OCI-M1 (cell line): ENCODE results near the gene PFKFB2.

Experiments used
- DNase-seq: peaks from one replicate; lab custom pipeline; 2025; lab: John Stamatoyannopoulos, UW

The PFKFB2 gene

DNA sequence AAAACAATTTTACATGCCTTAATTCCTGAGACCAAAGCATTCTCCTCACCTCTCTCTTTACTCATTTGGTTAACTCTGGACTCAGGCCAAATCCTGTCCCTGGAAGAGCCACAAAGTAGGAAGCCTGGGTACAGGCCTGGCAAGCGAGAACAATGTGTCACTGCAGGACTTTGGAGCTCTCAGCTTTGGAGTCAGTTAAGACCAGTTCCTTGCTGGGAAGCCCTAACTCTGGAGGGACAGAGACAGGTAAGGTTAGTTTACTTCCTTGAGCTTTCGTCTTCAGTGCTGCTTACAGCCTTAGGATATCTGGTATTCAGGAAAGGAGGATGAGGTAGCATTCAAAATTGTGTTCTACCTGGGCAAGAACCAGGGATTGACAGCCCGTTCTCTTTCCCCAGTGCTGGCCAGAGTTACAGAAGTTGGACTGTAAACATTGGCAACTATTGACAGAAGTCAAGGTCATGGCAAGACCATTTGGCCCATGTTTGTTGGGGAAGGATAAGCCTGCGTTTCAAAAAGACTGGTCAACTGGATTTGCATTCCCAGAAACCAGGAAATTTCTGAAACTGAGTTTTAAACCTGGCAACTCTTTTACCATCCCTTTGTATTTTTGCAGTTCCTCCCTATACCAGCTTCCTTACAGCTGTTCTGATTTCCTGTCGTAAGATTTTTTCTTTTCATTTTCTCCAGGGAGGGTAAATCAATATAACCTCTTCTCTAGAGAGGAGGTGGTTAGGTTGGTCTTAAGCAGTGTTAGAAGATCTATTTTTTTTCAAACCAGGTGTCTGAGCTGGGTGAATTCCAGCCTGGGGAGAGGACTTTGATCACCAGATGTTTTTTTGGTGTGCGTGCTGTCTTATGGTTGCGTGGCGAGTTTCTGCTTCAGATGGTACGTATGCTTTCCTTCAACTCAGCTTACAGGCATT is 35.9 kb downstream of the PFKFB2 start, which contains the start of gene C4BPB:
Gene C4BPB (plus strand): TSS at position 160 of the 926 bp plus-strand sequence. CDS start 672 bp downstream, at position 832.
- DNase-seq, result no peak

DNA sequence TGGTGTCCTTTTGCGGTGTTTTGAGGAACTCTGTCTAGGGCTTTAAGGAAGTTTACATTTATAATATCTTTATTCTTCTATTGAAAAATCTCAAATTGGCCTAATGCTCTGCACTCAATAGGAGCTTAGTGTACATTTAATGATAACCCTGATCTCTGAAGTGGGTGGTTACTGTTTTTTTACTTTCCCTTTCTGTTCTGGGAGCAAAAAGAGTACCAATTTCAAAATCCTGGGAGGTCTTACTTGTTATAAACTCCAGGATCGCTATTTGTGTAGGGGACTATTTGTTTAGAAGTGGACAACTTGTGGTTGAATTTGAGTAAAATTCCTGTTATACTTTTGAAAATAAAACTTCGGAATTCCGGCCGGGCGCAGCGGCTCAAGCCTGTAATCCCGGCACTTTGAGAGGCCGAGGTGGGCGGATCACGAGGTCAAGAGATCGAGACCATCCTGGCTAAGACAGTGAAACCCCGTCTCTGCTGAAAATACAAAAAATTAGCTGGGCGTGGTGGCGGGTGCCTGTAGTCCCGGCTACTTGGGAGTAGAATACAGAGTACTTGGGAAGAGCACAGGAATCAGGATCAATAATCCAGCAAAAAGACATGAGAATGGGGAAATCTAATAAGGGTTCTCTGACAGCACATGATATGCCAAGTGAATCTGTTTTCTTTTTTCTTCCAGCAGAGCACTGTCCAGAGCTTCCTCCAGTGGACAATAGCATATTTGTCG is 36.7 kb downstream of the PFKFB2 start:
- no peak for DNase-seq

DNA sequence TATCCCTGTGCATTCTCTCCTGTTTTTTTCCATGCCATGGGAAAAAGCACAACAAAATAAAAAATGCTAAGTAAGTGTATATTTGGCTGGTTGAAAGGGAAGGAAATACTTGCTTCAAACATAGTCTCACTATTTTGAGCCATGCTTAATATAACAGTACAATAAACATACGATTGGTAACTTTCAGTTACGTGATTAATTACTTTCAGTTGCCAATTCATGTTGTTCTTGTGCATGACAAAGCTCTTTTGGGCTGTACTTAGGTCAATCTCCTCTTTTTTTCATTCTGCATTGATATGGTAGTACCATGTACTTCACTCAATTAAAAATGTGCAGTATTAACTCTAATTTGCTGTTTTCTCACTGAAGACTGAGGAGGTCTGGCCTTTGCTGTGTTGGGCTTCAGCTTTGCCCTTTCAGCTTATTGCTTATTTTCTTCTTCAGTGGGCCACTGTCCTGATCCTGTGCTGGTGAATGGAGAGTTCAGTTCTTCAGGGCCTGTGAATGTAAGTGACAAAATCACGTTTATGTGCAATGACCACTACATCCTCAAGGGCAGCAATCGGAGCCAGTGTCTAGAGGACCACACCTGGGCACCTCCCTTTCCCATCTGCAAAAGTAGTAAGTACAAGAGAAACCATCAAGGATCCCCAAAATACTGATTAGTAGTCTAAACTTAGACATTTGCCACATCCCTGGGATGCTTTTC is 38.3 kb downstream of the PFKFB2 start:
- no peak for DNase-seq

DNA sequence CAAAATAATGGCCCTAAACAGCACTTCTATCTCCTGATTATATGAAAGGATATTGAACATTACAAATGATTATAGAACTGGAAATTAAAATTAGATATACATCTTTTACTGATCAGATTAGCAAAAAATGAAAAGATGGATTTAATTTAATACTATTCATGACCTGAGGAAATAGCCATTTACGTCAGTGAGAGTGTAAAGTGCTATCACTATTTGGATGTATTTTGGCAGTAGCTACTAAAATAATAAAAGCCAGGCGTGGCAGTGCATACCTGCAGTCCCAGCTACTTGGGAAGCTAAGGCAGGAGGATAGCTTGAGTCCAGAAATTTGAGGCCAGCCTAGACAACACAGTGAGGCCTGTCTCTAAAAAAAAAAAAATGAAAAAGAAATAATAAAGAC is 40.9 kb downstream of the PFKFB2 start:
- DNase-seq, result no peak

DNA sequence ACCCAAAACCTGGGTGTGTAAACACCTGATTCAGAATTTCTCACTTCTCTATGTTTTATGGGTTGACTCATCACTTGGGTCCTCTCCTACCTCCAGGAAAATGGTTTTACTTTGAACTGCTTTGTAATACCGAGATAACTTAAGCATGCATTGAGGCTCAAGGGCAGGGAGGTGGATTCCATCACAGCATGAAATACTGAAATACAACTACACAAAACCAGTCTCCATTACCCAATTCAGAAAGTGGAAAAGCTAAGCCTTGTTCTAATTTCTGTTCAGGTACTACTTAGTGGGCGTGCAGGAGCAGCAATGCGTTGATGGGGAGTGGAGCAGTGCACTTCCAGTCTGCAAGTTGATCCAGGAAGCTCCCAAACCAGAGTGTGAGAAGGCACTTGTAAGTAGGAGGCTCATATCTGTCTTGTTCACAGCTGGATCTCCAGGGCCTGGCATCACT is 44.8 kb downstream of the PFKFB2 start:
- DNase-seq, result no peak

DNA sequence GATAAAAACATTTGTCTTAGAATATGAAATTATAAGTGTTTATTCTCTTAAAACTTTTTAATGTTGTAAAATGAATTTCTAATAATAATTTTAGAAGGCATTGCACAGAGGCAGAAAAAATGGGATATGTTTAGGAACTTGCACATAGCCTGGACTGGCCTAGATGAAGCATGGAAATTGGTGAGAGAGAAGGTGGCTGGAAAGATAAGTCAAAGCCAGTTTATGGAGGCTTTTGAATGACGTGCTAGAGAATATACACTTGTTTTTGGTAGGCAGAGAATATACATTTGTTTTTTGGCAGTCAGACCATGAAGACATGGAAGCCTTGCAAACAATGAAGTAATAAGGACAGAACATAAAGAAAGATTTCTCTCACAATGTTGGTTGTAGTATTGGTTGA is 48.6 kb downstream of the PFKFB2 start:
- DNase-seq, result no peak

DNA sequence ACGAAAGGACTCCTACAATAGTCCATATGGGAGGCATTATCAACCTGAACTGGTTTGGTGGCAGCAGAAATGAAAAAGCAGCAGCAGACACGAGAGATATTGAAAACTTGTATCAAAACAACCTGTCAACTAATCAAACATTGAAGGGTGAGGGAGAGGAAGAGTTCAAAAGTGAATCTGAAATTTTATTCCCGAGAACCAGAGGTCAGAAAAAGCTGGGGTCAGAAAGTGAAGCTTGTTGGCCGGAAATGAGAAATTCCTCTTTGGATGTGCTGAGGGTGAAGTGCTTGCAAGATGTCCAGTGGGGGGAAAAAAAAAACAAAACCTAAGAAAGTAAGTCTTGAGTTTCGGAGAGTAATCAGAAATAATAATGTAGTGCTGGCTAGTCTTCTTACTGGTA is 49.1 kb downstream of the PFKFB2 start:
- DNase-seq, result no peak

DNA sequence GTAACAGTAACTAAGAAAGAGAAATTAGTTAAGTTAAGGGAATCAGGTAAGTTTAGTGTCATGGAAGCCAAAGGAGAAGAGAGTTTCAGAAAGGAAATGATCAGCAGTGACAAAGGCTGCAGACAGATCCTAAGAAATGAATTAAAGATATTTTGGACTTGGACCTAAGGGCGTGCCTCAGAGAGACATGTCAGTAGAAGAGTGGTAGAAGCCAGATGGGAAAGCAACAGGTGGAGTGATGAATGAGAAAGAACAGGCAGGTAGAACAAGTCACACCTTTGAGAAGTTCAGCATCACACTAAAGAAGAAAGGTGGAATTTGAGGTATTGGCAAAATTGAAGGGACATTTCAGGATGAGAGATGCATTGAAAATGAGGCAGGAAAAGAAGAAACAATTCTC is 49.6 kb downstream of the PFKFB2 start:
- no peak for DNase-seq

DNA sequence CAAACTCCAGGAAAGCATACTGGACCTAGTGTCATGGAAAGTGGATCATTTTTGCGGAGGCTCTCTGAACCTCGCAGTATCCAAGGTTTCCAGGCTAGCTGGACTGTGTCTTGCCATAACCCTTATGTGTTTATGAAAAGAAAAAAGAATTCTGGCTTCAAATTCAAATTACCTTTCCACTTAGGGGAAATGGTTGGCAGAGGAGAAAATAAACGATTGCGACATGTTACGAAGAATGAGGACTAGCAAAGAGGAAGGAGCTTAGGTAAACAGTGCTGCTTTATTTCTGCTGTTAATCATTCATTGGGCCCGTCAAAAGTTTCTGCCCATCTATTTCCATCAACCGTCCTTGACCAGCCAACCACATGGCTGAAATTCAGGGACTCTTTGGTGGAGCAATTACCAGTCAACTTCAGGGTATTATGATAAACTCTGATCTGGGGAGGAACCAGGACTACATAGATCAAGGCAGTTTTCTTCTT is 50.9 kb downstream of the PFKFB2 start, which contains the start of gene C4BPA:
Gene C4BPA (plus strand): TSS at position 342 of the 482 bp plus-strand sequence. CDS start 8,793 bp downstream, outside the sequence.
- DNase-seq, result no peak

DNA sequence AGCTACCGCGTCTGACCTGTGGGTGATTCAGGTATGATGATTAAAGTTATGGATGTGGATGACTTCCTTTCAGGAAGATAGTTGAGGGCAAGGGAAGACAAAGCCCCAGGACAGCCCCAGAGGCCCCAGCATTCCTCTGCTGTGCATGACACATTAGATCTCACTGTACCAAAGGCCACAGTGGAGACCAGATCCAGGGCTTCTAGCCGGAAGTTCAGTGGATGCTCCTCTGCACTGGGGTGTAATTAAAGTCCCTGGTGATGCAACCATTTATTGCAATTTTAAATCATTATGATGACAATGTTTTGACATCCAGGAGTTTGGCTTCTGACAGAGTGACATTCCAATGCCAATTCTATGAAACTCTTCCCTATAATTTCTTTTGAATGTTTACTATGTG is 55.9 kb downstream of the PFKFB2 start:
- DNase-seq, result no peak

DNA sequence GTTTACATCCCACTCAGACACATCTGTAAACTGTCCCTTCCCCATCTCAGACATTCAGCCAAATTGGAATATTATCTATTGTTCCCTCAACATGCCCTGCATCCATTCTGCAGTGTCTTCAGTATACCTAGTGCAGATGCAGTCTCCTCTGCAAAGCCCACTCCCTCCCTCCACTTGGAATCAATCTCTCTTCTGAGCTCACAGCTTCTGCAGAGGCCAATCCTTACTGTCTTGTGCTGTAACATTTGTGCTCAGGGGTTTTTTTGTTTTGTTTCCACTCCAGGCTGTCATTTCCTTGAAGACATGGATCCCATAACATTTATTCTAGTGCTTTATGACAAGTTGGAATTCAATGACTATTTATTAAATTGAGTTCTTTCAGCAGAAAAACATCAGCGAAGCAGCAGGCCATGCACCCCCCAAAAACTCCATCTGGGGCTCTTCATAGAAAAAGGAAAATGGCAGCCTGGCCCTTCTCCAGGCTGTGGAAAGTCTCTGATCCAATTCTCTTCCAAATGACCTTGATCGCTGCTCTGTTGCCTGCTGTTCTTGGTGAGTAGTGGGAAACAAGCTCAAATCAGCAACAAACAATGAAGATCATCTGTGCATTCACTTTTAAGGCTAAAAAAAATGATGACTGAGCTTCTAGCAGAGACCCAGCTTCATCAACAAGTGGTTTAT is 59.7 kb downstream of the PFKFB2 start:
- no peak for DNase-seq

DNA sequence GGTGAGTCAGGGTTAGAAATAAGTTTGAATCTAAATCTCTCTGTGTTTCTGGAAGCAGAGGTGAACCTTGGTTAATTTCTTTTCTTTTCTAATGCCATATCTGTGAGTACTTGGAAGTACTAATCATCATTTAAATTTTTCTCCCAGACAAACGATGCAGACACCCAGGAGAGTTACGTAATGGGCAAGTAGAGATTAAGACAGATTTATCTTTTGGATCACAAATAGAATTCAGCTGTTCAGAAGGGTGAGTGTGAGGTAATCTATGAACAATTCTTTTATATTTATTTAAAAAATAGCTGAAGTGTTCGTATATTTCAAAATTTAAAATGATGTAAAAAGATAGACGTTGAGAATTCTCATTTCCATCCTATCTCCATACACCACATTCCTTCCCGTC is 62.2 kb downstream of the PFKFB2 start:
- no peak for DNase-seq

DNA sequence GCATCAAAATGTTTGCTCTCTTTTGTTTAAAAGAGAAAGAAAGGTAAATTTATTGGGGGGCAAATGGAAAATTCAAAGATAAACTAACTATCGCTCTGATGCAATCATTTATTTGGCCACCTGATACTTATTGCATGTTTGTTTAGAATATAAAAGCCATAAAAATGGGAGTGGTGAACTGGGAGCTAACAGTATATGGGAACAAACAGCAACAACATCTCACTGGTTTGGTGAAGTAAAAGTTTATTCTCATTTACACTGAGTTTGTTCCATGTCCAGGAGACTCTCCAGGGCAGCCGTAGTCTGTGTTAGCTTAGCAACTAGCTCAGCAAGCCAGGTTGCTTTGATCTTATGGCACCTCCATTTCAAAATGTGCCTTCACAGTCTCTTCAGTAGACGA is 71.3 kb downstream of the PFKFB2 start:
- DNase-seq, result no peak

DNA sequence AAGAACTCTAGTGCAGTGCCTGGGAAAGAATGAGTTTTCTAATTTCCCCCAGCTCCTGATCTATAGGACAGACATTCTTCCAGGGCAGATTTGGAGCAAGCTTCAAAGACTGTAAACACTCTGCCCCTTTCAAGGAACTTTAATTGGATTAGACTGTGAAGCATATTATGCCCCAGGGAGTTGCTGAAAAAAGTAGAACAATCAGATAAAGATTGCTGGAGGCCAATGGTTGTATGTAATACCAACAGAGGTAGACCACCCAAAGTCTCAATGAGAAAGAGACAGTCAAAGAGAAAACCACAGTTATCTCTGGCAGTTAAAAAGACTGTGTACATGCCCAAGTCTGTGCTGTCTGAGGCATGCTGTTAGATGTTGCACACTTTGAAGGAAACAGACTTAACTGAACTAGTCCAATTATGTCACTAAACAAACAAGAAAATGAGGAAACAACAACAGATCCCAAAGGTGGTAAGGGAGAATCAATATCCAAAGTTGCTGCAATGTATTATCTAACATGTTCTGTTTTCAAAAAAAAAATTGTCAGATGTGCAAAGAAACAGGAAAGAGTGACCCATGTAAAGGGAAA is 75.4 kb downstream of the PFKFB2 start:
- DNase-seq, result no peak

DNA sequence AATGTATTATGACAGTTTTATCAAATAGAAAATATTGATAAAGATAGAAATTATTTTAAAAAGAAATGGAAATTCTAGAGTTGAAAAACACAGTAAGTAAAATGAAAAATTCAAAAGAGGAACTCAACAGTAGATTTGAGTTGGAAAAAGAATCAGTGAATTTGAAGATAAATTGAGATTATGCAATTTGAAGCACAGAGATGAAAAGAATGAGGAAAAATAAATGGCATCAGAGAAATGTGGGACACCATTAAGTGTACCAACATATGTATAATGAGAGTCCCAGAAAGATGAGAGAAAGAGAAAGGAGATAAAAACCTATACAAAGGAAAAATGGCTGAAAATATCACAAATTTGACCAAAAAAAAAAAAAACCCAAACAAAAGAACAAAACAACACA is 76.0 kb downstream of the PFKFB2 start:
- DNase-seq, result no peak
